ENCODE results near the gene NACC2. TPM values are rescaled to one million over a fixed set of nuclear protein-coding genes. Genes with fewer than 3 reads are reported as not detected.

The NACC2 gene
- polyA plus RNA-seq, 1 donor (not counting 4 experiments of a cell fraction or from before 2014, with no cell fraction given) = 4.6 TPM

DNA sequence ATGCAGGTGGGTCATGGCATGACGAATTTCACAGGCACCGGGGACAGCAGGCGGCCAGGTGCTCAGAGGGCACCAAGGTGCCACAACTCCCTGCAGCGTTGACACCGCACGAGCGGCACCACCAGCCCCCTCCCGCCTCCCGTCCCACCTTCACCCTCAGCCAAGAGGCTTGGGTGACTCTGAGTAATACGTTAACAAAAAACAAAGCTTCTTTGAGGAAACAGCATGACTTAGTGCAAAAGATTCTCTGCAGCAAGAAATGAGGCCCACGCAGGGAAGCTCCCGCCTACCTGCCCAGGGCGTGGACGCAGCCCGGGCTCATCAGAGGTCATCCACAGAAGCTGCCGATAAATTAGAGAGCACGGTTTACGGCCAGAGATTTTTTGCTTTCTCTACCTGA lies 19.5 kb upstream of the NACC2 start:
- Histone ChIP-seq H3K4me3 (ENCODE audit: control insufficient read depth in 2 of 3, extremely low read depth in 1 of 3, insufficient read depth in 2 of 3, low read depth in 1 of 3, low read length in 3 of 3) (no peak overlapping the region), H4K20me1 (ENCODE audit: control insufficient read depth, extremely low read depth, insufficient read depth, low read length) (no peaks in the 10 kb centered on the region), H2AFZ (ENCODE audit: control insufficient read depth, low read length) (no peak overlapping the region), H3K36me3 (ENCODE audit: control insufficient read depth in 2 of 2, extremely low read depth in 1 of 2, insufficient read depth in 2 of 2, low read length in 2 of 2) (peaks cover 1 to 7% of the 10 kb centered on the region in 2 experiments), H3K4me2 (ENCODE audit: control insufficient read depth, extremely low read depth, insufficient read depth, low read depth, low read length) (no peak overlapping the region), H3K9me3 (ENCODE audit: control insufficient read depth, low read depth, low read length) (peaks cover 6% of the 10 kb centered on the region), H3K79me2 (ENCODE audit: control insufficient read depth, insufficient read depth, low read length) (peaks cover 20% of the 10 kb centered on the region), H3K4me1 (ENCODE audit: control insufficient read depth, extremely low read depth, insufficient read depth, low read length) (peaks cover 20% of the 10 kb centered on the region), H3K27ac (ENCODE audit: control insufficient read depth, insufficient read depth, low read length) (no peak overlapping the region), H3K9me1 (ENCODE audit: control insufficient read depth, extremely low read depth, insufficient read depth, low read length) (no peaks in the 10 kb centered on the region), H3K9ac (ENCODE audit: control insufficient read depth, extremely low read depth, insufficient read depth, low read length) (no peak overlapping the region), H3K27me3 (ENCODE audit: control insufficient read depth, extremely low read depth, insufficient read depth, low read length) (peaks cover 3% of the 10 kb centered on the region)
- DNase-seq (ENCODE audit: low read depth, low spot score) (no peak), FAIRE-seq (no peak)
- TF ChIP-seq, protein P1, sequence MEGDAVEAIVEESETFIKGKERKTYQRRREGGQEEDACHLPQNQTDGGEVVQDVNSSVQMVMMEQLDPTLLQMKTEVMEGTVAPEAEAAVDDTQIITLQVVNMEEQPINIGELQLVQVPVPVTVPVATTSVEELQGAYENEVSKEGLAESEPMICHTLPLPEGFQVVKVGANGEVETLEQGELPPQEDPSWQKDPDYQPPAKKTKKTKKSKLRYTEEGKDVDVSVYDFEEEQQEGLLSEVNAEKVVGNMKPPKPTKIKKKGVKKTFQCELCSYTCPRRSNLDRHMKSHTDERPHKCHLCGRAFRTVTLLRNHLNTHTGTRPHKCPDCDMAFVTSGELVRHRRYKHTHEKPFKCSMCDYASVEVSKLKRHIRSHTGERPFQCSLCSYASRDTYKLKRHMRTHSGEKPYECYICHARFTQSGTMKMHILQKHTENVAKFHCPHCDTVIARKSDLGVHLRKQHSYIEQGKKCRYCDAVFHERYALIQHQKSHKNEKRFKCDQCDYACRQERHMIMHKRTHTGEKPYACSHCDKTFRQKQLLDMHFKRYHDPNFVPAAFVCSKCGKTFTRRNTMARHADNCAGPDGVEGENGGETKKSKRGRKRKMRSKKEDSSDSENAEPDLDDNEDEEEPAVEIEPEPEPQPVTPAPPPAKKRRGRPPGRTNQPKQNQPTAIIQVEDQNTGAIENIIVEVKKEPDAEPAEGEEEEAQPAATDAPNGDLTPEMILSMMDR (optimal IDR thresholded peaks at IDR 0.05 in 1 of 3, IDR thresholded peaks at IDR 0.05 in 1 of 3, conservative IDR thresholded peaks at IDR 0.05 in 1 of 3; ENCODE audit: extremely low read depth in 1 of 3, insufficient read depth in 2 of 3, low read length in 3 of 3) = no peak
- no peak for TF ChIP-seq EZH2 (IDR thresholded peaks at IDR 0.05; ENCODE audit: low read length)
- dilution Hi-C loops (cut with MboI; ENCODE audit: extremely low pct_ligation_motif_present, low sequenced_read_pairs) = no loop called here

DNA sequence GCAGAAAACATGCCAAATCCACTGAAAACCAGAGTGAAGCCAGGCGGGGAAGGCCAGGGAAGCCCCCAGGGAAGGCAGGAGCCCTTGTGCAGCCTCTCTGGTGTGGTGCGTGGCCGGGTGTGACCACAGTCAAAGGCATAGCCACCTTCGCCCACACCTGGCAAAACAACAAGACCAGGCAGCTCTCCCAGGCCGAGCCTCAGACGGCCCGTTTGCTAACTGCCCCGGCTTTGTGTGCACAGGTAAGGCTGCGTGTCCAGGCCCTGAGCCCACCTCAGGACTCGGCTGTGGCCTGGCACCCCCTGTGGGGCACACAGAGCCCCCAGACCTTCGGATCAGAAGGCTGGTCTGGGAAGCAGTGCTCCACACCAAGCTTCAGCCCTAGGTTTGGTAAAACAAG lies 17.5 kb upstream of the NACC2 start:
- Histone ChIP-seq H3K4me2 (ENCODE audit: control insufficient read depth, extremely low read depth, insufficient read depth, low read depth, low read length) (no peak overlapping the region), H3K36me3 (ENCODE audit: control insufficient read depth in 2 of 2, extremely low read depth in 1 of 2, insufficient read depth in 2 of 2, low read length in 2 of 2) (peaks cover 1 to 7% of the 10 kb centered on the region in 2 experiments), H4K20me1 (ENCODE audit: control insufficient read depth, extremely low read depth, insufficient read depth, low read length) (no peaks in the 10 kb centered on the region), H3K9me3 (ENCODE audit: control insufficient read depth, low read depth, low read length) (peaks cover 6% of the 10 kb centered on the region), H3K27ac (ENCODE audit: control insufficient read depth, insufficient read depth, low read length) (no peak overlapping the region), H3K27me3 (ENCODE audit: control insufficient read depth, extremely low read depth, insufficient read depth, low read length) (peaks cover 9% of the 10 kb centered on the region), H2AFZ (ENCODE audit: control insufficient read depth, low read length) (no peak overlapping the region), H3K9ac (ENCODE audit: control insufficient read depth, extremely low read depth, insufficient read depth, low read length) (no peak overlapping the region), H3K9me1 (ENCODE audit: control insufficient read depth, extremely low read depth, insufficient read depth, low read length) (no peaks in the 10 kb centered on the region), H3K4me3 (ENCODE audit: control insufficient read depth in 2 of 3, extremely low read depth in 1 of 3, insufficient read depth in 2 of 3, low read depth in 1 of 3, low read length in 3 of 3) (no peak overlapping the region), H3K4me1 (ENCODE audit: control insufficient read depth, extremely low read depth, insufficient read depth, low read length) (peaks cover 36% of the 10 kb centered on the region), H3K79me2 (ENCODE audit: control insufficient read depth, insufficient read depth, low read length) (peaks cover 15% of the 10 kb centered on the region)
- no peak for FAIRE-seq
- dilution Hi-C loops (cut with MboI; ENCODE audit: extremely low pct_ligation_motif_present, low sequenced_read_pairs) = no loop called here
- DNase-seq (ENCODE audit: low read depth, low spot score) = no peak
- TF ChIP-seq, protein P1 (optimal IDR thresholded peaks at IDR 0.05 in 1 of 3, IDR thresholded peaks at IDR 0.05 in 1 of 3, conservative IDR thresholded peaks at IDR 0.05 in 1 of 3; ENCODE audit: extremely low read depth in 1 of 3, insufficient read depth in 2 of 3, low read length in 3 of 3) = no peak
- TF ChIP-seq EZH2 (IDR thresholded peaks at IDR 0.05; ENCODE audit: low read length) = no peak
